DND-41 (cell line): ENCODE measurements around the gene RSPO1.

ENCODE experiments used
- ATAC-seq: fragments of 200-7000 bp; cut with Tn5 transposase; 3 replicates; pipeline ENCODE4 v1.9.1; 2021; ENCODE audit warnings: low read depth; ENCODE audit not compliant: insufficient read depth
- DNase-seq: peaks from one replicate; pipeline ENCODE4 v3.0.0-alpha.2; 2020
- H2AFZ ChIP-seq: 2 replicates; pipeline ENCODE4 v1.6.0; 2012; ENCODE audit warnings: low read depth, low read length
- H3K27ac ChIP-seq: 2 replicates; pipeline ENCODE4 v1.5.1; 2012; ENCODE audit warnings: low read length, inconsistent platforms
- H3K27me3 ChIP-seq: fragments of 200-600 bp; sonication (generic); 2 replicates; pipeline ENCODE4 v1.6.0; 2012; ENCODE audit warnings: low read length, mild to moderate bottlenecking, inconsistent platforms; ENCODE audit not compliant: insufficient read depth, poor library complexity
- H3K36me3 ChIP-seq: 2 replicates; pipeline ENCODE4 v1.5.1; 2012; ENCODE audit warnings: low read length, inconsistent platforms; ENCODE audit not compliant: insufficient read depth
- H3K4me1 ChIP-seq: 2 replicates; pipeline ENCODE4 v1.5.1; 2012; ENCODE audit warnings: mild to moderate bottlenecking, low read length; ENCODE audit not compliant: insufficient read depth
- H3K4me2 ChIP-seq: 2 replicates; pipeline ENCODE4 v1.6.0; 2012; ENCODE audit warnings: mild to moderate bottlenecking, moderate library complexity, low read length, inconsistent platforms; ENCODE audit not compliant: insufficient read depth
- H3K4me3 ChIP-seq, 2 experiments: fragments of 200-600 bp in 1 of 2; shearing (Covaris generic) in 1 of 2; 2 replicates each; pipeline ENCODE4 v1.5.1; 2012 to 2016; ENCODE audit warnings: inconsistent platforms in 2 of 2, low read length in 2 of 2, mild to moderate bottlenecking in 2 of 2, low read depth in 1 of 2, moderate library complexity in 1 of 2
- H3K79me2 ChIP-seq: 2 replicates; pipeline ENCODE4 v1.6.0; 2012; ENCODE audit warnings: low read length, inconsistent platforms; ENCODE audit not compliant: insufficient read depth
- H3K9ac ChIP-seq: 2 replicates; pipeline ENCODE4 v1.6.0; 2012; ENCODE audit warnings: low read depth, mild to moderate bottlenecking, inconsistent platforms, low read length, moderate library complexity
- H3K9me3 ChIP-seq: 2 replicates; pipeline ENCODE4 v1.5.1; 2012; ENCODE audit warnings: low read length, moderate library complexity, mild to moderate bottlenecking, inconsistent platforms; ENCODE audit not compliant: insufficient read depth, severe bottlenecking
- H4K20me1 ChIP-seq: 2 replicates; pipeline ENCODE4 v1.6.0; 2012; ENCODE audit warnings: low read length; ENCODE audit not compliant: insufficient read depth
- CTCF ChIP-seq: IDR thresholded peaks from 2 replicates; pipeline ENCODE4 v1.5.1; 2012; ENCODE audit warnings: borderline replicate concordance, low read length, moderate library complexity, mild to moderate bottlenecking; ENCODE audit not compliant: poor library complexity, severe bottlenecking; ENCODE audit errors: extremely low read depth
- EZH2 ChIP-seq: IDR thresholded peaks from 3 replicates; pipeline ENCODE4 v1.6.1; 2012; ENCODE audit warnings: borderline replicate concordance, low read depth, mild to moderate bottlenecking, moderate library complexity, low read length, inconsistent platforms; ENCODE audit not compliant: severe bottlenecking

Gene RSPO1

GRCh38 chr1:37660664-37661063 is 26.0 kb upstream of the RSPO1 start:
- no peak overlapping the region for H3K27ac ChIP-seq
- no peaks in the 10 kb centered on the region for H3K4me1 ChIP-seq
- H3K4me2 ChIP-seq: no peak overlapping the region
- H3K36me3 ChIP-seq: no peaks in the 10 kb centered on the region
- no peak for TF ChIP-seq EZH2
- TF ChIP-seq CTCF: no peak
- no peak overlapping the region for H3K4me3 ChIP-seq
- H2AFZ ChIP-seq: no peak overlapping the region
- H3K9me3 ChIP-seq: no peaks in the 10 kb centered on the region
- peaks cover 23% of the 10 kb centered on the region for H3K27me3 ChIP-seq
- no peak overlapping the region for H3K9ac ChIP-seq
- ATAC-seq: no peak
- H4K20me1 ChIP-seq: peaks cover 32% of the 10 kb centered on the region; the same call in 1 of the 2 replicates
- no peaks in the 10 kb centered on the region for H3K79me2 ChIP-seq
- no peak for DNase-seq

GRCh38 chr1:37658486-37658885 is 23.8 kb upstream of the RSPO1 start:
- no peak overlapping the region for H3K27ac ChIP-seq
- H3K79me2 ChIP-seq: no peaks in the 10 kb centered on the region
- no peaks in the 10 kb centered on the region for H3K36me3 ChIP-seq
- no peak for TF ChIP-seq EZH2
- no peak for TF ChIP-seq CTCF
- no peak for DNase-seq
- ATAC-seq: no peak
- no peak overlapping the region for H3K4me3 ChIP-seq
- no peak overlapping the region for H2AFZ ChIP-seq
- no peak overlapping the region for H3K9ac ChIP-seq
- peaks cover 9% of the 10 kb centered on the region for H3K27me3 ChIP-seq
- no peaks in the 10 kb centered on the region for H3K4me1 ChIP-seq
- H3K9me3 ChIP-seq: no peaks in the 10 kb centered on the region
- no peak overlapping the region for H3K4me2 ChIP-seq
- peaks cover 23% of the 10 kb centered on the region; the same call in 1 of the 2 replicates for H4K20me1 ChIP-seq

GRCh38 chr1:37657620-37658412 is 23.1 kb upstream of the RSPO1 start:
- Histone ChIP-seq H3K4me1 (no peaks in the 10 kb centered on the region), H3K79me2 (no peaks in the 10 kb centered on the region), H3K27me3 (peaks cover 9% of the 10 kb centered on the region), H3K9me3 (no peaks in the 10 kb centered on the region), H3K9ac (no peak overlapping the region), H4K20me1 (peaks cover 23% of the 10 kb centered on the region), H3K27ac (no peak overlapping the region), H3K4me2 (no peak overlapping the region), H2AFZ (no peak overlapping the region), H3K4me3 (no peak overlapping the region), H3K36me3 (no peaks in the 10 kb centered on the region)
- TF ChIP-seq EZH2: no peak
- DNase-seq (no peak), ATAC-seq (no peak)

- Histone ChIP-seq H2AFZ (no peak overlapping the region), H3K27me3 (peaks cover 2% of the 10 kb centered on the region), H3K4me2 (no peak overlapping the region), H4K20me1 (peaks cover 18% of the 10 kb centered on the region), H3K9me3 (no peaks in the 10 kb centered on the region), H3K27ac (no peak overlapping the region), H3K4me3 (no peak overlapping the region), H3K36me3 (no peaks in the 10 kb centered on the region), H3K9ac (no peak overlapping the region), H3K4me1 (no peaks in the 10 kb centered on the region), H3K79me2 (no peaks in the 10 kb centered on the region)
- TF ChIP-seq CTCF (no peak), EZH2 (no peak)
- DNase-seq: no peak
- no peak for ATAC-seq
These were observed 22.2 kb upstream of the RSPO1 start for GRCh38 chr1:37656881-37657280.
